Measurements from ENCODE around the gene SPINK6. TPM values are rescaled to one million over a fixed set of nuclear protein-coding genes. Genes with fewer than 3 reads are reported as not detected.

SPINK6 gene
- total RNA-seq, 2 donors from 2014 or later = 0.45 TPM; not detected in 1

DNA sequence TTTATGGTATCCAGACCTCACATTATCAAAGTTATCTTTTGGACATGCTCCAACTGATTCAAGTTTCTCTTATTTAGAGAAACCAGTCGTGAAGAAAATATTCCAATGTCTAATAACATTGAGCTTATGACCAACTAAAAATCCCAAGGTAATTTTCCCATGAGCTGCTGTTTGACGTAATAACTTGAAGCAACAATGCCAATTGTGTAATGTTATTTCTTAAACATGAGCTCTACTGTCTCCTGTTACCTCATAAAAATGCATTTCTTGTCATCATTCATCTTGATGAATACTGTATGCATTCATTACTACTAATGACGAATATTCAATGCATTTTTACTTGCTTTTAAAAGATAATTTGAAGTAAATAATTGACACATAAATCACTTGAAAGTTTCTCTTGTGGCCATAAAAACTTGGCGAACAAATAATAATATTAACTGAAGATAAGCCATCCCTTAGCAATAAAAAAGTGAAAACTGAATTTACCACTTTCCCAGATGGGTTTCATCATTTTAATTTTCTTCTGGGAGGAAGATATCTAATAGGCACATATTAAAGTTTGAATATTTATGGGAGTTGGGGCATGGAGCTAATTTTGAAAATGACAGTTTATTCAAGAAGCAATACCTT, 35.1 kb downstream of the SPINK6 start:
- Histone ChIP-seq H3K9ac (ENCODE audit: low read depth in 2 of 2, low read length in 2 of 2) (no peak overlapping the region), H3K9me3 (no peaks in the 10 kb centered on the region), H3K27me3 (no peaks in the 10 kb centered on the region), H3K4me3 (no peak overlapping the region), H3K27ac (no peak overlapping the region), H3K4me1 (no peaks in the 10 kb centered on the region), H3K36me3 (no peaks in the 10 kb centered on the region)
- no peak for TF ChIP-seq CTCF (IDR thresholded peaks at IDR 0.05)
- DNase-seq = no peak
- intact Hi-C loops (cut with DNase I) = no loop called here

DNA sequence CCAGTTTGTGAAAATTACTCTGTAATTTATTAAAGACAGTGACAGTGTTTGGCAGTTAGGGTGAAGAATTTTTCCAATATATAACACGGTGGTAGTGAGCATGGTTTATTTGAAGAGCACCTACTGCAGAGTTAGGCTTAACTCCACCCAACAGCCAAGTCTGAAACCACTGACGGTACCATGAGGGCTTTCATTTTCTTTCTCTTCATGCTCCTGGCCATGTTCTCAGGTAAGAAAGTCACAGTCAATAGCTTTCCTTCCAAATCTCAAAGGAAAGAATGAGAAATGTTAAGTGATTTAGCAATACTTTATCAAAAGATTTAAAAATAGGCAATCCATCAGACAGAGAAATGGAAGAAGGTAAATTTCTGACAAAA, 35.6 kb downstream of the SPINK6 start, which contains the start of gene MARCOL:
MARCOL (plus strand) TSS at position 108 of the 377 bp plus-strand sequence; CDS start at position 181, 73 bp downstream.
- no peaks in the 10 kb centered on the region for H3K4me1 ChIP-seq
- no peaks in the 10 kb centered on the region for H3K27me3 ChIP-seq
- no peak within 1 kb of the TSS for H3K4me3 ChIP-seq
- no peak for TF ChIP-seq CTCF (IDR thresholded peaks at IDR 0.05)
- DNase-seq = no peak
- no peak within 1 kb of the TSS for H3K27ac ChIP-seq
- H3K9me3 ChIP-seq = no peaks in the 10 kb centered on the region
- intact Hi-C loops (cut with DNase I) = no loop called here
- no peak within 1 kb of the TSS for H3K9ac ChIP-seq (ENCODE audit: low read depth in 2 of 2, low read length in 2 of 2)
- no peaks in the 10 kb centered on the region for H3K36me3 ChIP-seq

DNA sequence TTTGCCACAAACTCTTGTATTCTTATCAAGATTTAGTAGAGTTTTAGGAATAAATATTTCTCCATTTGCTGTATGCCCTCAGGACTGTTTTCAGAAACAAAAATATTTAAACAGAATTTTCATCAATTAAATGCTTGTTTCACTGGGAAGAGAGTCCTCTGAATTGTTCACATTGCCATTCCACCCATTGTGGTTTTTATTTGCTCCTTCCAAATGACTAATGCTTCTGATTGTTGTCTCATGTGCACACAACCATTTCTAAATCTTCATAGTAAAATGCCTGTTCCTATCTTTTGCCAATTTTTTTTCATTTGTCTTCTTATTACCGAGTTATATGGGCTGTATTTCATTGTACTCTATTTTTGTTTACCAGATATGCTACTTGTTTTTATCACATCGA, 46.1 kb downstream of the SPINK6 start:
- Histone ChIP-seq H3K9me3 (no peaks in the 10 kb centered on the region), H3K9ac (ENCODE audit: low read depth in 2 of 2, low read length in 2 of 2) (no peak overlapping the region), H3K36me3 (no peaks in the 10 kb centered on the region), H3K27me3 (no peaks in the 10 kb centered on the region), H3K4me3 (no peak overlapping the region), H3K27ac (no peak overlapping the region), H3K4me1 (no peaks in the 10 kb centered on the region)
- DNase-seq = no peak
- intact Hi-C loops (cut with DNase I) = no loop called here
- TF ChIP-seq CTCF (IDR thresholded peaks at IDR 0.05) = no peak

- intact Hi-C loops (cut with DNase I) = no loop called here
- no peak overlapping the region for H3K27ac ChIP-seq
- H3K36me3 ChIP-seq = no peaks in the 10 kb centered on the region
- no peaks in the 10 kb centered on the region for H3K4me1 ChIP-seq
- no peak for TF ChIP-seq CTCF (IDR thresholded peaks at IDR 0.05)
- no peak overlapping the region for H3K9ac ChIP-seq (ENCODE audit: low read depth in 2 of 2, low read length in 2 of 2)
- DNase-seq = no peak
- H3K4me3 ChIP-seq = no peak overlapping the region
- no peaks in the 10 kb centered on the region for H3K27me3 ChIP-seq
- no peaks in the 10 kb centered on the region for H3K9me3 ChIP-seq
Measured at GRCh38 chr5:148255456-148255855, 52.6 kb downstream of the SPINK6 start.

DNA sequence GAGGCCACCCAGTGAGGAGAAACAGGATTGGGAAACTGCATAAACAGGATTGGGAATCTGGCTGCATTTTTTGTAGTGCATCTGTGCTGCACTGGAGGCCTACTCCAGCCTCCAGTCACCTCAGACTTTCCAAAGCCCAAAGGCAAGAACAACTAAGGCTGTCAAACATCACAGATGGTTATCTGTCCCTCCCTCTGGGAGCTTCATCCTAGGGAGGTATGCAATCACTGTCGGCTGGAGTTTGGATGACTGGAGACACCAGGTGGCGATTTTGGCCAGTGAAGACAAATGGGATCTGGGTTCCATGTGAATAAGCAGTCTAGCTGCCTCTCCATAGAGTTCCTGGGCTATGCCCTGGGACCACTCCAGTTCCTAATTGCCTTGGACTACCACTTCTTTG, 56.4 kb downstream of the SPINK6 start:
- DNase-seq = no peak
- H3K4me1 ChIP-seq = no peaks in the 10 kb centered on the region
- no peak for TF ChIP-seq CTCF (IDR thresholded peaks at IDR 0.05)
- intact Hi-C loops (cut with DNase I) = no loop called here
- H3K27me3 ChIP-seq = no peaks in the 10 kb centered on the region
- H3K36me3 ChIP-seq = no peaks in the 10 kb centered on the region
- no peaks in the 10 kb centered on the region for H3K9me3 ChIP-seq
- H3K27ac ChIP-seq = no peak overlapping the region
- H3K4me3 ChIP-seq = no peak overlapping the region
- H3K9ac ChIP-seq (ENCODE audit: low read depth in 2 of 2, low read length in 2 of 2) = no peak overlapping the region
